Sigmoid colon (tissue), 4 donors: ENCODE measurements around the gene TIMM8A.
"Not testable (repeated sequence)": the region's sequence is repeated elsewhere in the genome, so short reads cannot be mapped to it uniquely, and the experiment has no call there.

Experiments used
- EP300 ChIP-seq, 4 donors: sonication (generic); formaldehyde crosslinking; IDR thresholded peaks; one replicate each; pipeline ENCODE4 v1.6.1; 2017; ENCODE audit warnings: antibody characterized with exemption in 4 of 4
- POLR2A ChIP-seq, 2 donors: fragments of 450-650 bp; IDR thresholded peaks; one replicate each; pipeline ENCODE4 v1.6.1; 2016; ENCODE audit warnings: antibody characterized with exemption in 2 of 2, mild to moderate bottlenecking in 2 of 2, moderate library complexity in 2 of 2
- POLR2AphosphoS5 ChIP-seq, 4 donors: sonication (generic); formaldehyde crosslinking; IDR thresholded peaks; one replicate each; pipeline ENCODE4 v1.6.1; 2017; ENCODE audit warnings: antibody characterized with exemption in 4 of 4
- TF ChIP-seq, protein P1 (sequence below), 4 experiments: fragments of 450-650 bp in 3 of 4; fragments of 200-600 bp in 1 of 4; IDR thresholded peaks; one replicate each; pipeline ENCODE4 v1.5.1; 2016 to 2019; ENCODE audit warnings: antibody characterized with exemption in 4 of 4, mild to moderate bottlenecking in 3 of 4, moderate library complexity in 2 of 4

DNA sequence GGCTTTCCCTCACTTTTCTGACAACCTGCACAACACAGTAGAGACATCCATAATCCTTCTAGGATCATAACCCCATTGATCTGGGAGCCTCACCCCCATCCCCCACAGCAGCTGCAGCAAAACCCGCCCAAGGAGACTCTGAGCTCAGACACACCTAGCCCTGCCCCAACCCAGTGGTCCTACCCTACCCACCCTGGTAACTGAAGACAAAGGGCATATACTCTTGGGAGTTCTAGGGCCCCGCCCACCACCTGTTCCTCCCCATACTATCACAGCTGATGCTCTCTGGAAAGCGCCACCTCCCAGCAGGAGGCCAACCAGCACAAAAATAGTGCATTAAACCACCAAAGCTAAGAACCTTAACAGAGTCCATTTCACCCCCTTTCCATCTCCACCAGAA is 21.9 kb downstream of the TIMM8A start:
- TF ChIP-seq EP300, POLR2AphosphoS5, POLR2A (IDR thresholded peaks at IDR 0.05): not testable (repeated sequence)
- TF ChIP-seq, protein P1, sequence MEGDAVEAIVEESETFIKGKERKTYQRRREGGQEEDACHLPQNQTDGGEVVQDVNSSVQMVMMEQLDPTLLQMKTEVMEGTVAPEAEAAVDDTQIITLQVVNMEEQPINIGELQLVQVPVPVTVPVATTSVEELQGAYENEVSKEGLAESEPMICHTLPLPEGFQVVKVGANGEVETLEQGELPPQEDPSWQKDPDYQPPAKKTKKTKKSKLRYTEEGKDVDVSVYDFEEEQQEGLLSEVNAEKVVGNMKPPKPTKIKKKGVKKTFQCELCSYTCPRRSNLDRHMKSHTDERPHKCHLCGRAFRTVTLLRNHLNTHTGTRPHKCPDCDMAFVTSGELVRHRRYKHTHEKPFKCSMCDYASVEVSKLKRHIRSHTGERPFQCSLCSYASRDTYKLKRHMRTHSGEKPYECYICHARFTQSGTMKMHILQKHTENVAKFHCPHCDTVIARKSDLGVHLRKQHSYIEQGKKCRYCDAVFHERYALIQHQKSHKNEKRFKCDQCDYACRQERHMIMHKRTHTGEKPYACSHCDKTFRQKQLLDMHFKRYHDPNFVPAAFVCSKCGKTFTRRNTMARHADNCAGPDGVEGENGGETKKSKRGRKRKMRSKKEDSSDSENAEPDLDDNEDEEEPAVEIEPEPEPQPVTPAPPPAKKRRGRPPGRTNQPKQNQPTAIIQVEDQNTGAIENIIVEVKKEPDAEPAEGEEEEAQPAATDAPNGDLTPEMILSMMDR (IDR thresholded peaks at IDR 0.05) = not testable (repeated sequence)
